ENCODE results near the gene MARCHF7.

Gene MARCHF7

DNA sequence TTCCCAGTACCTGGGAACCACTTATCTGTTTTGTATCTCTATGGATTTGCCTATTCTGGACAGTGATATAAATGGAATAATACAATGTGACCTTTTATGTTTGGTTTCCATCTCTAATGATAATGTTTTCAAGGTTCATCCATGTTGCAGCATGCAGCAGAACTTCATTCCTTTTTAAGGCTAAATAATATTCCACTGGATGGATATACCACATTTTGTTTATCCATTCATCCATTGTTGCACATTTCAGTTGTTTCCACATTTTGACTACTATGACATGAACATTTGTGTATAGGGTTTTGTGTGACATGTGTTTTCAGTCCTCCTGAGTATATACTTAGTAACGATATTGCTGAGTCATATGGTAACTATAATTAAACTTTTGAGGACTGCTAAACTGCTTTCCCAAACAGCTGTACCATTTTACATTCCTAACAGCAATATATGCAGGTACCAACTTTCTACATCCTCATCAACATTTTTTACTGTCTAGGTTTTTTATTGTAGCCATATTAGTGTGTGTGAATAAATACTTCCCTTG lies 17.7 kb upstream of the MARCHF7 start:
- DNase-seq (ENCODE audit: low spot score), result no peak
- TF ChIP-seq, protein P1, sequence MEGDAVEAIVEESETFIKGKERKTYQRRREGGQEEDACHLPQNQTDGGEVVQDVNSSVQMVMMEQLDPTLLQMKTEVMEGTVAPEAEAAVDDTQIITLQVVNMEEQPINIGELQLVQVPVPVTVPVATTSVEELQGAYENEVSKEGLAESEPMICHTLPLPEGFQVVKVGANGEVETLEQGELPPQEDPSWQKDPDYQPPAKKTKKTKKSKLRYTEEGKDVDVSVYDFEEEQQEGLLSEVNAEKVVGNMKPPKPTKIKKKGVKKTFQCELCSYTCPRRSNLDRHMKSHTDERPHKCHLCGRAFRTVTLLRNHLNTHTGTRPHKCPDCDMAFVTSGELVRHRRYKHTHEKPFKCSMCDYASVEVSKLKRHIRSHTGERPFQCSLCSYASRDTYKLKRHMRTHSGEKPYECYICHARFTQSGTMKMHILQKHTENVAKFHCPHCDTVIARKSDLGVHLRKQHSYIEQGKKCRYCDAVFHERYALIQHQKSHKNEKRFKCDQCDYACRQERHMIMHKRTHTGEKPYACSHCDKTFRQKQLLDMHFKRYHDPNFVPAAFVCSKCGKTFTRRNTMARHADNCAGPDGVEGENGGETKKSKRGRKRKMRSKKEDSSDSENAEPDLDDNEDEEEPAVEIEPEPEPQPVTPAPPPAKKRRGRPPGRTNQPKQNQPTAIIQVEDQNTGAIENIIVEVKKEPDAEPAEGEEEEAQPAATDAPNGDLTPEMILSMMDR (IDR thresholded peaks at IDR 0.05; ENCODE audit: extremely low read depth, missing control alignments), result no peak

DNA sequence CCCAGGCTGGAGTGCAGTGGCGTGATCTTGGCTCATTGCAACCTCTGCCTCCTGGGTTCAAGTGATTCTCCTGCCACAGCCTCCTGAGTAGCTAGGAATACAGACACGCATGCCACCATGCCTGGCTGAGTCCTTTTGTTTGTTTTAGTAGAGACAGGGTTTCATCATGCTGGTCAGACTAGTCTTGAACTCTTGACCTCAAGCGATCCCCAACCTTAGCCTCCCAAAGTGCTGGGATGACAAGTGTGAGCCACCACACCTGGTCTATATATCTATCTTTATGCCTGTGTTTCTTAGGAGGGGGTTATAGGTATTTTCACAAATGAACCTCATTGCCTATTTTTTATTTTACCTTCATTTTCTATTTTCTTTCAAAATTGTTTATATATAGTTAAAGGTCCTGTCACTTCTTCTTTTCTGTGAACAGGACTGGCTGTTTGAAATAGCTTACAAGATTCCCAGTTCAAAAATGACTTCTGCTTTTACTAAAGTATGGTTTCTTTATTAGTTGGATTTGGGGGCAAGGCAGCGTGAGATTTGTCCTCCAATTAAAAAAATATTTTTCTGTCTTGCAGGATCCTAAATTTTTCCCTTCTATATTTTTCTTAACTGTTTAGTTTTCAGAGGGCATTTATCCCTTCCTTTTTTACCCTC lies 16.4 kb upstream of the MARCHF7 start:
- TF ChIP-seq, protein P1 (IDR thresholded peaks at IDR 0.05; ENCODE audit: extremely low read depth, missing control alignments), result no peak
- no peak for DNase-seq (ENCODE audit: low spot score)

DNA sequence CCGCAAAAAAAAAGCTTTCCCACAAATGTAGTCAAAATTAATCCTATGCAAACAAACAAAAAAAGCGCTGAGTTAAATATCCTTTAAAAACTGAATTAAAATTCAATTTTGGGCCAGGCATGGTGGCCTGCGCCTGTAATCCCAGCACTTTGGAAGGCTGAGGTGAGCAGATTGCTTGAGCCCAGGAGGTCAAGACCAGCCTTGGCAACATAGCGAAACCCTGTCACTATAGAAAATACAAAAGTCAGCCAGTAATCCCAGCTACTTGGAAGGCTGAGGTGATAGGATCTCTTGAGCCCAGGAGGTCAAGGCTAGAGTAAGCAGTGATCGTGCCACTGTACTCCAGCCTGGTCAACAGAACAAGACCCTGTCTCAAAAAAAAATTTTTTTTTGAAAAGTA lies 8.8 kb upstream of the MARCHF7 start:
- no peak for DNase-seq (ENCODE audit: low spot score)
- TF ChIP-seq, protein P1 (IDR thresholded peaks at IDR 0.05; ENCODE audit: extremely low read depth, missing control alignments), result no peak

DNA sequence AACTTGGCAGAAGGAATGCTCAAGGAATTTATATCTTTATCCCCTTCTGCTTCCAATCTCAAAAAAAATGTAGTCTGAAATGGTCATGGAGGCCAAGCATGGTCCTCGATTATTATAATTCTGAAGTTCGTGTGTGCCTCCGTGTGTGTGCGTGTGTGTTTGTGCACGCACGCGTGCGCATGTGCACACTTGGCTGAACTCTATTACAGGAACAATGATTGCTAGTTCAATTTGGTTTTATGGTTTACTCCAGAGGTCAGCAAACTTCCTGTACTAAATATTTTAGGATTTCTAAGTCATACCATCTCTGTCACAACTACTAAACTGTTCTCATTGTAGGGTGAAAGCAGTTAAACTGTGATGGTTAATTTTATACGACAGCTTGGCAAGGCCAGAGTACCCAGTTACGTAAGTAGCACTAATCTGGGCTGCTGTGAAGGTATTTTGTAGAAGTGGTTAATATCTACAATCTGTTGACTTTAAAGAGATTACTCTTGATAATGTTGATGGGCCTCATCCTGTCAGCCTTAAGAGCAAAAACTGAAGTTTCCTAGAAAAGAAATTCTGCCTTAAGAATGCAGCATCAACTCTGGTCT lies 5.8 kb upstream of the MARCHF7 start:
- TF ChIP-seq, protein P1 (IDR thresholded peaks at IDR 0.05; ENCODE audit: extremely low read depth, missing control alignments), result no peak
- no peak for DNase-seq (ENCODE audit: low spot score)

DNA sequence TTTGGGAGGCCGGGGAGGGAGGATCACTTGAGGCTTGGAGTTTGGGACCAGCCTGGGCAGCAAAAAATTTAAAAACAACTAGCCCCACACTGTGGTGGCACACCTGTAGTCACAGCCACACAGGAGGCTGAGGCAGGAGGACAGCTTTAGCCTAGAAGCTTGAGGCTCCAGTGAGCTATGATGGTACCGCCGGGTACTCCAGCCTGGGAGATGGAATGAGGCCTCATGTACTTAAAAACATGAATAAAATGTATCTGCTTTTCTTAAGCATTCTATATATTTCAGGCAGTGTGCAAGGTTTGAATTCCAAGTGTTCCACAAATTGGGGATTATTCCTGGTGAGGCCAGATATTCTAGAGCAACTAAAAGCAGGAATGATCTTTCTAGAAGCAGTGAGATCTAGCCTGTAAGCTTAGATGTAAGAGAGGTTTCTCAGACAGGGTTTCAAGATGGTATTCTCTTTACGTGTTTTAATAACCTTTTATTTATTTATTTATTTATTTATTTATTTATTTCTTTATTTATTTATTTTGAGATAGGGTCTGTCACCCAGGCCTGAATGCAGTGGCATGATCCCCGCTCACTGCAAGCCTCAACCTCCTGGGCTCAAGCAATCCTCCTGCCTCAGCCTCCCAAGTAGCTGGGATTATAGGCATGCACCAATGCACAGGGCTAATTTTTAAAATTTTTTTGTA lies 4.1 kb upstream of the MARCHF7 start:
- TF ChIP-seq, protein P1 (IDR thresholded peaks at IDR 0.05; ENCODE audit: extremely low read depth, missing control alignments), result no peak
- DNase-seq (ENCODE audit: low spot score), result no peak

DNA sequence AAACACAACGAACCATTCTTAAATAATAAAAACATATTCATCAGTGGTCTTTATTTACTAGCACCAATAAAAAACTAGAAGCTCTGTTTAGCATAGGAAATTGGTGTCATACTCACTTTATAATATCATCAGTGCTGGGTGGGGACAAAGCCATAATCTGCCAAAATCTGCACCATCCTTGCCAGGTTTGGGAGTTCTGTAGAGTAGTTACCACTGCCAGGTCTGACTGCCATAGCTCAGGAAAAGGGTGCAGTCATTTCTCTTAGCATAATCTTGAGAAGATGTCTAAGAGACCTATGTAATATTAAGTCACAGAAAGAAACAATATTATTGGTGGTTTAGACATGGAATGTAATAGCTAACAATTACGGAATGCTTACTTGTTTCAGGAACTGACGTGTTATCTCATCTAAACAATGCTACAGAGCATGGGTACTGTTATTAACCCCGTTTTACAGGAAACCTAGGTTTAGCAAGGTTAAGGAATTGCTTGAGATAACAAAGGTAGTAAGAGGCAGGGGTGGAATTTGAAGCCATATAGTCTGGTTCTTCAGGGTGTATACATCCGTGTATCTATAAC lies 1.6 kb upstream of the MARCHF7 start:
- DNase-seq (ENCODE audit: low spot score), result no peak
- TF ChIP-seq, protein P1 (IDR thresholded peaks at IDR 0.05; ENCODE audit: extremely low read depth, missing control alignments), result no peak

Data from GM20000 (cell line).